MM.1S (cell line): ENCODE results near the gene SLC2A13.

Experiments used
- DNase-seq: peaks from one replicate; pipeline ENCODE4 v3.0.0-alpha.2; 2015
- H2AFZ ChIP-seq: fragments of 300-600 bp; sonication (generic); 2 replicates; pipeline ENCODE4 v1.6.0; 2016; ENCODE audit warnings: antibody characterized with exemption, low read length
- H3F3A ChIP-seq: fragments of 300-600 bp; sonication (generic); 2 replicates; pipeline ENCODE4 v1.6.1; 2016; ENCODE audit warnings: mild to moderate bottlenecking, antibody characterized with exemption, low read length, moderate library complexity, mixed read lengths; ENCODE audit not compliant: insufficient read depth
- H3K27ac ChIP-seq: fragments of 300-600 bp; sonication (generic); 2 replicates; pipeline ENCODE4 v1.5.1; 2016; ENCODE audit warnings: mild to moderate bottlenecking, low read length
- H3K27me3 ChIP-seq: fragments of 300-600 bp; sonication (generic); replicated peaks from 2 replicates; pipeline ENCODE4 v1.6.0; 2016; ENCODE audit warnings: low read length; ENCODE audit not compliant: insufficient read depth
- H3K36me3 ChIP-seq: fragments of 300-600 bp; sonication (generic); replicated peaks from 2 replicates; pipeline ENCODE4 v1.6.1; 2016; ENCODE audit warnings: mild to moderate bottlenecking, low read length, mixed read lengths; ENCODE audit not compliant: insufficient read depth
- H3K4me1 ChIP-seq: fragments of 300-600 bp; sonication (generic); 2 replicates; pipeline ENCODE4 v1.6.1; 2016; ENCODE audit warnings: low read length, mixed read lengths
- H3K4me2 ChIP-seq: fragments of 300-600 bp; sonication (generic); 2 replicates; pipeline ENCODE4 v1.6.0; 2016; ENCODE audit warnings: low read depth, low read length
- H3K4me3 ChIP-seq: fragments of 300-600 bp; sonication (generic); 2 replicates; pipeline ENCODE4 v1.5.1; 2016; ENCODE audit warnings: low read length, mixed read lengths
- H3K79me2 ChIP-seq: fragments of 300-600 bp; sonication (generic); 2 replicates; pipeline ENCODE4 v1.6.1; 2016; ENCODE audit warnings: mixed run types, low read length, mixed read lengths
- H3K9ac ChIP-seq: fragments of 300-600 bp; sonication (generic); 2 replicates; pipeline ENCODE4 v1.6.1; 2016; ENCODE audit warnings: low read length, mixed read lengths
- H3K9me2 ChIP-seq: fragments of 300-600 bp; sonication (generic); replicated peaks from 2 replicates; pipeline ENCODE4 v1.6.1; 2016; ENCODE audit warnings: mild to moderate bottlenecking, low read length, mixed read lengths; ENCODE audit not compliant: insufficient read depth
- H3K9me3 ChIP-seq: fragments of 300-600 bp; sonication (generic); replicated peaks from 2 replicates; pipeline ENCODE4 v1.6.1; 2016; ENCODE audit warnings: mild to moderate bottlenecking, low read length, mixed read lengths; ENCODE audit not compliant: insufficient read depth
- H4K20me1 ChIP-seq: fragments of 300-600 bp; sonication (generic); 2 replicates; pipeline ENCODE4 v1.6.1; 2016; ENCODE audit warnings: mild to moderate bottlenecking, low read length, moderate library complexity, mixed read lengths; ENCODE audit not compliant: insufficient read depth
- EZH2 ChIP-seq: fragments of 300-600 bp; sonication (generic); optimal IDR thresholded peaks from 2 replicates; pipeline ENCODE3; 2017; ENCODE audit warnings: low read depth, mild to moderate bottlenecking, antibody characterized with exemption, low read length, mixed read lengths
- EZH2phosphoT487 ChIP-seq: fragments of 300-600 bp; sonication (generic); IDR thresholded peaks from 2 replicates; pipeline ENCODE4 v1.6.1; 2018; ENCODE audit warnings: antibody characterized with exemption, low read length
- TF ChIP-seq, protein P1 (sequence below): fragments of 300-600 bp; sonication (generic); IDR thresholded peaks from 2 replicates; pipeline ENCODE4 v1.5.1; 2016; ENCODE audit warnings: antibody characterized with exemption, low read length, mixed read lengths

The SLC2A13 gene

DNA sequence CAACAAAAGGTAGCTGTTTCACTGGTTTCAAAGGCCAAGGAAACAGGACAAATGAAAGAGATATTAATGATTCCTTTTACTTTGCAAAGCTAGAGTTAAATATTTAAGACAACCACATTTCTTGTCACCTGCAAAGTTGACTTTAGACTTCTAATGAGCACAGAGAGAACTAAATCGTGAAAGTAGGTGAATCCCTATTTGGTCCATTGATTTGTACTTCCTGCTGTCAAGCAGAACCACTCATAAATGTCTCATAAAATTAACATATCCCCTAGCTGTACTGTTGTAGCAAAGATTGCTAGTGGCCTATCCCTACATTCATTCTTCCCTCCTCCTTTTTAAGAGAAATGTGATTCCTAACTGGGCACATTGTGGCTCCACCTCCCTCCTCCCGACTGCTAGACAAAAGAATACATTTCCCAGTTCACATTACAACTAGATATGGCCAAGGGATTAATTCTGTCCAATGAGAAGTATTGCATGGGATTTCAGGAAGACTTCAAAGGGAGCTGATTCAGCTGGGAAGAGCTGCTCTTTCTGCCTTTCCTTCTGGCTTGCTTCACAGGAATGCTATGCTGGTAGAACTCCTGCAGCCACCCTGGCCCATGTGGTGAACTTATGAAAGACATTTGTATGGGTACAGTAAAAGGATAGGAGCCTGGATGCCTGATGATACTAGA, 258.8 kb downstream of the SLC2A13 start:
- H4K20me1 ChIP-seq = no peaks in the 10 kb centered on the region
- no peaks in the 10 kb centered on the region for H3K79me2 ChIP-seq
- DNase-seq = no peak
- H3F3A ChIP-seq = no peaks in the 10 kb centered on the region
- no peak for TF ChIP-seq EZH2
- TF ChIP-seq, protein P1, sequence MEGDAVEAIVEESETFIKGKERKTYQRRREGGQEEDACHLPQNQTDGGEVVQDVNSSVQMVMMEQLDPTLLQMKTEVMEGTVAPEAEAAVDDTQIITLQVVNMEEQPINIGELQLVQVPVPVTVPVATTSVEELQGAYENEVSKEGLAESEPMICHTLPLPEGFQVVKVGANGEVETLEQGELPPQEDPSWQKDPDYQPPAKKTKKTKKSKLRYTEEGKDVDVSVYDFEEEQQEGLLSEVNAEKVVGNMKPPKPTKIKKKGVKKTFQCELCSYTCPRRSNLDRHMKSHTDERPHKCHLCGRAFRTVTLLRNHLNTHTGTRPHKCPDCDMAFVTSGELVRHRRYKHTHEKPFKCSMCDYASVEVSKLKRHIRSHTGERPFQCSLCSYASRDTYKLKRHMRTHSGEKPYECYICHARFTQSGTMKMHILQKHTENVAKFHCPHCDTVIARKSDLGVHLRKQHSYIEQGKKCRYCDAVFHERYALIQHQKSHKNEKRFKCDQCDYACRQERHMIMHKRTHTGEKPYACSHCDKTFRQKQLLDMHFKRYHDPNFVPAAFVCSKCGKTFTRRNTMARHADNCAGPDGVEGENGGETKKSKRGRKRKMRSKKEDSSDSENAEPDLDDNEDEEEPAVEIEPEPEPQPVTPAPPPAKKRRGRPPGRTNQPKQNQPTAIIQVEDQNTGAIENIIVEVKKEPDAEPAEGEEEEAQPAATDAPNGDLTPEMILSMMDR = no peak
- TF ChIP-seq EZH2phosphoT487 = no peak
- H3K9ac ChIP-seq = no peak overlapping the region
- H2AFZ ChIP-seq = no peak overlapping the region
- H3K4me1 ChIP-seq = no peaks in the 10 kb centered on the region
- no peaks in the 10 kb centered on the region for H3K27me3 ChIP-seq
- no peak overlapping the region for H3K27ac ChIP-seq
- H3K9me3 ChIP-seq = no peaks in the 10 kb centered on the region
- no peaks in the 10 kb centered on the region for H3K36me3 ChIP-seq
- no peak overlapping the region for H3K4me3 ChIP-seq
- H3K9me2 ChIP-seq = no peaks in the 10 kb centered on the region
- H3K4me2 ChIP-seq = no peak overlapping the region

DNA sequence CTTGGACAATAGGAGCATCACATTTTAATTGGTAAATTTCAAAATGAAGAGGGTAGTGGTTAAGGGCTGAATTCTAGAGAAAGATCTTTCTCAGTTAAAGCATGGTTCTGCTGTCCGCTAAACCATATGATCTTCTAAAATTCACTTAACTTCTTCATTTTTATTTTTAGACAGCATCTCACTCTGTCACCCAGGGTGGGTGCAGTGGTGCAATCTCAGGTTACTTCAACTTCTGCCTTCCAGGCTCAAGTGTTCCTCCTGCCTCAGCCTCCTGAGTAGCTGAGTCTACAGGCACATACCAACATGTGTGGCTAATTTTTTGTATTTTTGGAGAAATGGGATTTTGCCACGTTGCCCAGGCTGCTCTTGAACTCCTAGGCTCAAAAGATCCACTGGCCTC, 259.6 kb downstream of the SLC2A13 start:
- DNase-seq = no peak
- Histone ChIP-seq H3K36me3 (no peaks in the 10 kb centered on the region), H3K4me3 (no peak overlapping the region), H3K9me2 (no peaks in the 10 kb centered on the region), H3K4me2 (no peak overlapping the region), H3K9ac (no peak overlapping the region), H3K27me3 (no peaks in the 10 kb centered on the region), H2AFZ (no peak overlapping the region), H4K20me1 (no peaks in the 10 kb centered on the region), H3K4me1 (no peaks in the 10 kb centered on the region), H3K27ac (no peak overlapping the region), H3K79me2 (no peaks in the 10 kb centered on the region), H3F3A (no peaks in the 10 kb centered on the region), H3K9me3 (no peaks in the 10 kb centered on the region)
- no peak for TF ChIP-seq EZH2phosphoT487
- no peak for TF ChIP-seq EZH2
- TF ChIP-seq, protein P1 = no peak

DNA sequence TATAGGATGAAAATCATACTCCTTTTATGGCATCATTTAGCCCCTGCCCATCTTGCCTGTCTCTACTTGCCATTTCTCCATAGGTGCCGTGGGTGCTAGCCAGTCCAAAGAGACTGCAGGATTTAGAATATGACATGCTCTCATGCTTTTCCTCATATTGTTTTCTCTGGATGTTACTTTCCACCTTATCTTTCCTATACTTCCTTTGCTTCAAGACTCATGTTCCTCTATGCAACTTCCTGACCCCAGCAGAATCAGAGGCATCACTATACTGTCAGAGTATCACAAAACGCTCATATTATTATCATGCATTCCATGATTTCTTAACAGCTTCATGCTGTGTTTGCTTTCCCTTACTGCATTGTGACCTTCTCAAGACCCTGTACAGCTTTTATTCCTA, 265.5 kb downstream of the SLC2A13 start:
- Histone ChIP-seq H3K27me3 (no peaks in the 10 kb centered on the region), H3F3A (no peaks in the 10 kb centered on the region), H3K4me1 (no peaks in the 10 kb centered on the region), H3K9me2 (no peaks in the 10 kb centered on the region), H2AFZ (no peak overlapping the region), H3K9me3 (no peaks in the 10 kb centered on the region), H3K4me3 (no peak overlapping the region), H3K79me2 (no peaks in the 10 kb centered on the region), H3K36me3 (no peaks in the 10 kb centered on the region), H3K9ac (no peak overlapping the region), H3K27ac (no peak overlapping the region), H3K4me2 (no peak overlapping the region), H4K20me1 (no peaks in the 10 kb centered on the region)
- no peak for DNase-seq
- no peak for TF ChIP-seq EZH2phosphoT487
- TF ChIP-seq EZH2 = no peak
- TF ChIP-seq, protein P1 = no peak
